HPDE6-E6E7 (cell line): Measurements from ENCODE around the gene SNX32.
"Not testable (repeated sequence)": the region's sequence is repeated elsewhere in the genome, so short reads cannot be mapped to it uniquely, and the experiment has no call there.

Experiments
- DNase-seq: peaks from one replicate; pipeline ENCODE4 v3.0.0; 2011; ENCODE audit warnings: missing footprints; ENCODE audit errors: extremely low spot score

Gene SNX32

DNA sequence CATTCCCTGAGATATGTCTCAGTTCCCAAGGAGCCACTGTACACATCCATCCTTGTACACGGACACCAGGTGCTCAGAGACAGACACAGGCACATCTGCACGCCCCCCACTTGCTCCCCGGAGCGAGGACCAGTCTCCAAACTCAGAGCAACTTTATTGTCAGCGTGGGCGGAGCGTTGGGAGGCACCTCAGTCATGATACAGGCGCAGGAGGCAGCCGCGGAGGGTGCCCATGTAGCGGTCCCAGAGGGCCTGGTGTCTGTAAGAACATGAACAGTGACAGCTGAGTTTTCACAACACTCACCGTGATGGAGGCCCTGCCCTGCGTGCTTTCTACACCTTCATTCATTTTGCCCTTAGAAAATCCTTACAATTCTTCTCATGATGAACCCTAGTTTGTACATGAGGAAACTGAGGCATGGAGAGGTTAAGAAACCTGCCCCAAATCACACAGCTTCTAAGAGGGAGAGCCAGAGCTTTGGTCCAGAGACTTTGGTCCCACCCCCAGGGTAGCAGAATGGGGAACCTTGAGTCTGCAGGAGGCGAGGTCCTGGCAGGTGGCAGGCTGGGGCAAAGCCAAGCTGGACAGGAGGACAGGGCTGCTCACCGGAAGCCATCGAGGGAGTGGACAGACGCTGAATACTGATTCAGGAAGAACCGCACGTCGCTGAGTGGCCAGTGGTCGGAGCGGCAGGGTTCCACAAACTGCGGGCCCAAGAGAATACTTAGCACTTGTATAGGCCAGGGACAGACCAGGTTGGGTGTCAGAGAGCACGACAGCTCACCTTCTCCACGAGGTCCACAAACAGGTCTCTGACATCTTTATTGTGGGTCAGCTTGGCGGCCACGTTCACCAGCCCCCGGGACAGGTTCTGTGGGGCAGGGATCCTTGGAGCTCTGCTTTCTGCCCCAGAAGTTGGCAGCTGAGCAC lies 50.3 kb downstream of the SNX32 start:
- no peak for DNase-seq

DNA sequence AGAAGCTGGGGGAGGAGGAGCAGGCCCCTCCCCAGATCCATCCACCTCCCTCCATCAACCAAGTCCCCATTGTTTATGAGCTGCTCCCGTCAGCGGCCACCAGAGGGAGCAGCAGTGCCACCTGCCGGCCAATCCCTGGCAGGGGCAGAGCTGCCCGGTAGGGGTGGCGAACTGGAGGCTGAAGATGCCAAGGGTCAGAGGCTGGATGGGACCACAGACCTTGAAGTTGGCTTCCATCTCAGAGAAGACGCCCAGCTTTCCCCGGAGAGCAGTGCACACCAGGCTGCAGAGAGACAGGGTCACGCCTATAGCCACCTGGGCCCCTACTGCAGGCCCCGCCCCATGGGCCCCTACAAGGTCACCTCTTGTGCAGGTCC lies 50.9 kb downstream of the SNX32 start:
- peak; percentile 86 for DNase-seq

DNA sequence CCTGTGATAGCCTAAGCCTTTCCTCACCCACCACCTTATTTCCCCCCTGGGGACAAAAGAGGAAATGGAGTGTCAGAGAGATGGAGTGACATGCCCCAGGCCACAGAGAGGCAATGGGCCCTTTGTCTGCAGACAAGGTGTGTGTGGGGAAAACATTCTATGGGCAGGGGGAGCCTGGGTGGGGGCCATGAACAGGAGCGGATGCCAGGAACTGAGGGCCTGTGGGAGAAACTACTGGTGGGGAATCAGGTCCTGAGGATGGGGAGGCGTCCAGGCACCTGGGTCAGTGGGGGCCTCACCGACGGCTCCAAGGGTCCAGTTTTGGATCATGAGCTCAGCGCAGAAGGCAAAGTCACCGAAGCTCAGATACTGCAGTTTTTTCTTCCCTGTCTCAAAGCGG lies 51.5 kb downstream of the SNX32 start:
- DNase-seq, result no peak

DNA sequence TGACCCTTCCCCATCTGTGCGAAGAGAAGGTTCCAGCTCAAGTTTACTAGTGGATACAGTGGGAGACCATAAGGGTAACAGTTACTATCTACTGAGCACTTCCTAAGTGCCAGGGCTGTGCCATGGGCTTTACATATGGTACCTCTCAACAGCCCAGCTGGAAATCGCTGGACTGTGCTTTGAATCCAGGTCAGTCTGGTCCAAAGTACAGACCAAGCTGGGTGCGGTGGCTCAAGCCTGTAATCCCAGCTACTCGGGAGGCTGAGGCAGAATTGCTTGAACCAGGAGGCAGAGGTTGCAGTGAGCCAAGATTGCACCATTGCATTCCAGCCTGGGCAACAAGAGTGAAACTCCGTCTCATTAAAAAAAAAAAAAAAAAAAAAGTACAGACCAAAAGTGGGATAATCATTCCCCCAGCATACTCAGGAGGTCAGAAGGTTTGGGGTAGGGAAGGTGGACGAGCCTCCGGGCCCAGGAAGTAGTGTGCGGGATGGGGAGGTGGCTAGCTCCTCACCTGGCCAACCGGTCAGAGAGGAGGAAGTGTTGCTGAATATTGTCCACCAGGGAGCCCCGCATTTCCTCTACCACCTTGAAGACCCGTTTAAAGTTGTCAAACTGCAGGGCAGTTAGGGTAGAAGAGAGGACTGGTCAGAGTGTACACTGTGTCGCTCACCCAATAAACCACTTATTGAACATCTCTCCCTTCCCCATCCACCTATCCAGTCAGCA lies 52.2 kb downstream of the SNX32 start:
- DNase-seq, result no peak

DNA sequence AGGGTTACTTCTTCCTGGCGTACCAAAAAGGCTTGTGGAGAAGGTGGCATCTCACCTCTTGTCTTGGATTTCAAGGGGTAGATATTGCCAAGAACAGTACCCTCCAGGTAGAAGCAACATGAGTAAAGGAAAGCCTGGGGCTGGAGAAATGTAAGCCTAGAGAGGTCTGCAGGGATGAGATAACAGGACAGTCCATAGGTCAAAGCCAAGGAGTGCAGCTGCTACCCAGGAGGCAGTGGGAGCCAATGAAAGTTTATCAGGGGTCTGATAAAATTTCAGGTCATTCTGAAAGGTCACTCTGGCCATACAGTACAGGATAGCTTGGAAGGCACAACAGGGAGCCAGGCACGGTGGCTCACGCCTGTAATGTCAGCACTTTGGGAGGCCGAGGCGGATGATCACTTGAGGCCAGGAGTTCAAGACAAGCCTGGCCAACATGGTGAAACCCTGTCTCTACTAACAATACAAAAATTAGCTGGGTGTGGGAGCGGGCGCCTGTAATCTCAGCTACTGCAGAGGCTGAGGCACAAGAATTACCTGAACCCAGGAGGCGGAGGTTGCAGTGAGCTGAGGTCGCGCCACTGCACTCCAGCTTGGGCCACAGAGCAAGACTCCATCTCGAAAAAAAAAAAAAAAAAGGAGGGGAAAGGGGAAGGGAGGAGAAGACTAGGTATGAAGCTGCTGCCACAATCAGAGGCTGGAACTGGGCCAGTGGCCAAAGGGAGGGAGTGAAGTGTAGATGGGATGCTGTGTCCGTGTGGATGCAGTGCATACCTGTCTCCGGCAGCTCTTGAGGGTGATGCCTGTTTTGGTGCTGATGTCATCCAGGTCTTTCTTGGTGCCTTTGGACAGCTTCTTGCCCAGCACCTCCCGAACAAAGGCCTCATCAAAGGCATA lies 53.3 kb downstream of the SNX32 start:
- no peak for DNase-seq

DNA sequence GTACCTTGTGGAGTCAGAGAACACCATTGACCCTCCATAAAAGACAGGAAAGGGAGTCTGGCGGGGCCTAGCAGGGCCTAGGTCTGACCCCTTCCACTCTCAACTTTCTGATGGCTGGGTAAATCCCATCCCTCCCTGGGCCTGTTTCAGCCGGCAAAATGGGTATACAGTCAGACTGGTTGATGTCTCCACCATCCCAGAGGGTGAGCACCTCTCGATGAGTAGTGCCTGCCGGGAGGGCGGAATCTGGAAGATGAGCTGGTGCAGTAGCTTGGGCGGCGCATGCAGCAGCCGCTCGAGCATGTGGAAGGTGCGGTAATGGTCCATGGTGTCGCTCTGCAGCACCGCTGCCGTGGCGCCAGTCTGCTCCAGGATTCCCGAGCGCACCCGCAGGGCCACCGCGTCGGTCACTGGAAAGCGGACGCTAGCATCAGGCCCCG lies 54.0 kb downstream of the SNX32 start:
- DNase-seq, result no peak

DNA sequence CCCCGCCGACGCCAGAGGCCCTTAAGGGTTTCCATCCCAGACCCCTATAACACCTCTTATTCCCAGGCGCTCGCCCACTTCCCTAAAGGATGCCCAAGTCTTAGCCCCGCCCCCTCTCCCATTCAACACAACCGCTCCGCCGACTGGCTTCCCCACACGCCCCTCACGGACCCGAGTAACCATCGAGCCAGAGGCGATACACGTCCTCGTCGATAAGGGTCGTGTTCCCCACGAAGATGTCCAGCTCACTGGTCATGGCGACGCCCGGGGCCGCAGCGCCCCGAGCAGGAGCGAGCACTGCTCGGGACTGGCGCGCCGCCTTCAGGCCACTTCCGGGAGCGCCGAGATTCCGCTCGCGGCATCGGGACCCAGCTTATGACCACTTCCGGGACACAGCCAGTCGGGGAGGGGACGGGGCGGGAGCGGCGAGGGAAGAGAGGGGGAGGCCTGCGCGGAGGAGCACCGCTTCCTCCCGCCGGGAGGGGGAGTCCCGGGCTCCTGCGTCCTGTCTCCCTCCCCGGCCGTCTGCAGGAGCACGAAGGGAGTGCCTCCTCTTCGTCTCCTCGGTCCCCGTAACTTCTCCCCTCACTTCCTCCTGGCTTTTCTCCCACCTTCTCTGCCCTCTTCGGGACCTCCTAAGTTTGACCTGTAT lies 54.5 kb downstream of the SNX32 start, which contains the start of gene FIBP:
Gene FIBP (minus strand): TSS at position 309 of the 652 bp plus-strand sequence. CDS start 53 bp downstream, at position 256.
- peak; percentile 98 for DNase-seq

DNA sequence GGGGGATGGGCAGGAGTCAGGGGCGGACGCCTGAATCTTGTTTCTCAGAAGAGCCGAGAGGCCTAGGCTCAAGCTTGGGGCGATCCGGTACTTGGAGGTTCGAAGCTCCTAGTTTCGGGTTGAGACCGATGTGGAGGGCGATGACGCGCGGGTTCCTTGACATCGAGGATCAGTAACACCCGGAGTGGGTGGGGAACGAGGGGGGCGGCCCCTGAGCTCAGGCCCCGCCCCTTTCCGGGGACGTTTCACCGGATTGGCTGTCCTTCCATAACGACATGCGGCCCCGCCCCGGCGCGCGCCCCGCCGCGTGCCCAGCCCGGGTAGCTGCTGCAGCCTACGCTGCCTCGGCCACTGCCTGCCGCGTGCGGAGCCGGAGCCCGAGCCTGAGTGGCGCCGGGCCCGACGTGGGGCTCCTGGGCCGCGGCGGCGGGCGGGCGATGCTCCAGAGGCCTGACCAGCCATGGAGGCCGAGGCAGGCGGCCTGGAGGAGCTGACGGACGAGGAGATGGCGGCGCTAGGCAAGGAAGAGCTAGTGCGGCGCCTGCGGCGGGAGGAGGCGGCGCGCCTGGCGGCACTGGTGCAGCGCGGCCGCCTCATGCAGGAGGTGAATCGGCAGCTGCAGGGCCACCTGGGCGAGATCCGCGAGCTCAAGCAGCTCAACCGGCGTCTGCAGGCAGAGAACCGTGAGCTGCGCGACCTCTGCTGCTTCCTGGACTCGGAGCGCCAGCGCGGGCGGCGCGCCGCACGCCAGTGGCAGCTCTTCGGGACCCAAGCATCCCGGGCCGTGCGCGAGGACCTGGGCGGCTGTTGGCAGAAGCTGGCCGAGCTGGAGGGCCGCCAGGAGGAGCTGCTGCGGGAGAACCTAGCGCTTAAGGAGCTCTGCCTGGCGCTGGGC lies 56.8 kb downstream of the SNX32 start, which contains the start of gene CCDC85B:
Gene CCDC85B (plus strand): TSS at position 350 of the 895 bp plus-strand sequence. CDS start 111 bp downstream, at position 461.
- peak; percentile 81 for DNase-seq

DNA sequence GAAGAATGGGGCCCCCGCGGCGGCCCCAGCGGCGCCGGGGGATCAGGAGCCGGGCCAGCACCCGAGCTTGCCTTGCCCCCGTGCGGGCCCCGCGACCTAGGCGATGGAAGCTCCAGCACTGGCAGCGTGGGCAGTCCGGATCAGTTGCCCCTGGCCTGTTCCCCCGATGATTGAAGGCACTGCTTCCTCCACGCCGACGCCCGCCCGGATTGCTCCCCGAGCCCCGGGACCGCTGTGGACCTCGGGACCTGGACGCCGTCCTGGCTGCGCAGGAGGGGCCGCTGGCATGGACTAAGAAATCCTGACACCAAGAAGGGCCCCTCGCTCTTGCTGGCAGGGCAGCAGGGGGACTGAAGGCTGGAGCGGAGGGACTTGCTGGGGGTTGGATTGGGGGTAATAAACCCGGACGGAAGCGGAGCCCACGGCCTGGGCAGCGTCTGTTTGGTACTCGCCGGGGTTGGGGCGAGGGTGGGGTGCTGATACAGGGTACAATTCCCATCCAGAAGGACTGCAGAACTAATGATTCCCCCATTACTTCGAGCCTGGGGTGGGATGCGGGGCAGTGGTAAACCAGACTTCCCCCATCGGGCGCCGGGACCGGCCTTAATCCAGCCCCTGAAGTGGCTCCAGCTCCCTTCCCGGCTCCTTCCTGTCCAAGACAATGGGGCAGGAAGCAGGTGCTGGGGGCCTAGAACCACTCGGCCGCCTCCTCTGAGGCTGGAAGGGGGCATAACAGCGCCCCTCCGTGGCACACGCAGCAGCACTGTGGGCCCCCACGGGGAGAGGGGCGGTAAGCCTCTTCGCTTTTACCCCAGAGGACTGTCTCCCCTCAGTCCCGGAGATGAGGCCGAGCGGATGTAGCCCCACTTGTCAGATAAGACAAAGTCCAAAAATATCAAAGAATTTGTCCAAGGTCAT lies 57.7 kb downstream of the SNX32 start:
- DNase-seq, result no peak

DNA sequence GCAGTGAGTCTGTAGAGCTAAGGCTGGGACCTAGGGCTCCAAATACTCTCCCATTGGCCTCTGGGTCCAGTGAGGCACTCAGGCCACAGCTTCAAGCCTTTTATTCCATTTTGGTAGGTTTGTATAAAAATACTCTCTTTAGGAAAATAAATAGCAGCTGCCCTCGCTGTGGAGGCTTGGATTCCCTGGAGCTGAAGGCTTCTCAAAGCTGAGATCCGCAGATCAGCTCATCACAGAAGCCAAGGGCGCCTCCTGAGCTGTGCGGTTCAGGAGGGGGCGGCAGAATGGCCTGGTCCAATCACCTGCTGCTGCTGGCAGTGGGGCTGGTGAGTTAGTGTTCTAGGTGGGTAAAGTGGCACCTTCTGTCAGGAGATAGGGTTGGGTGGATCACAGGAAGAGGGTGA lies 58.4 kb downstream of the SNX32 start:
- DNase-seq, result not testable (repeated sequence)

DNA sequence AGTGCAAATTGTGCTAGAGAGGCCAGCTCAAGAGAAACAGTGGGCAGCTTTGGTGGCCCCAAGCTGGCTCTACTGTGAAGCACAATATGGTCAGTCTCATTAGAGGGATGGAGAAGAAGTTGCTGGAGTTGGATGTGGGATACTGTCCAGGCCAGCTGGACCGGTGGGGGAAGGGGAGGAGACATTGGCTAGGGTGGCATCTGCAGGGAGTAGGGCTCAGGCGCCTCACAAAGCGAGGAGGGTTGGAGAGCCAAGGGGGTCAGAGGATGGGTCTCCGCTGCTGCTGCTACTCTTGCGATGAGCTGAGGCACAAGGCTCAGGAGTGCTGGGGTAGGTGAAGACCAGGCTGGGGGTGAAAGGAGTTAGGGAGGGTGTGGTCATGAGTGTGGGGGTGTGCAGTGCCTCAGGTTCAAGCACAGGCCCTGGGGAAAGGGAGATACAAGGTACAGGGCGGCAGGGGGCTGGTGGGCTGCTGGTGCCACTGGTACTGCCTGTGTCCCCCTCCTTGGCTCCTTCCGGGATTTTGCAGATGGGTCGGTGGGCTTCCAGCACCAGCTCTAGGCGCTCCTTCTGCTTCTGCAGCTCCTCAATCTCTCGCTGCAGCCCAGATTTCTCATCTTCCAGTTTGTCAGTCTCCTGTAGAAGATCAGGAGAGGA lies 59.0 kb downstream of the SNX32 start:
- DNase-seq, result no peak

DNA sequence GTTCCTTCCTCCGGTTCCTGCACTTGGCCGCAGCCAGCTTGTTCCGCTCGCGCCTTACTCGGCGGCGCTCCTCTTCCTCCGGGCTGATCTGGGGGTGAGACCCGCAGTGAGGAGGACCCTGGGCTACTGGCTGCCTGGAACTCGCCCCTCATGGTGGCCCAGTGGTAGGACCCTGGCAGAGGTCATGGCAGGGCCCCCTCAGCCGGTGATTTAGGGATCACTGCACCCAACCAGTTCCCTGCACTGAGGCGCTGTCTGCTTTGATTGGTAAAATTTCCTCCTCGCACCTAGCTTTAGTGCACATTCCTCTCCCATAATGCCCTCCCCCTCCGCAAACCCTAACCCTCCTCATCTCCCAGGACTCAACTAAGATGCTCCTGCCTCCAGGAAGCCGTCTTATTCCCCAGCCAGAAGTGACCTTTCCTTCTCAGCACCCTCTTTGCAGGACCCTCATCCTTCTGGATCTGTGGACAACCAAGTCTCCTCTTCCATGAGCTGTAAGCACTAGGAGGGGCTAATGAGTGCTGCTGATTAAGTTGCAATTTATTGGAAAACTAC lies 60.4 kb downstream of the SNX32 start:
- no peak for DNase-seq

DNA sequence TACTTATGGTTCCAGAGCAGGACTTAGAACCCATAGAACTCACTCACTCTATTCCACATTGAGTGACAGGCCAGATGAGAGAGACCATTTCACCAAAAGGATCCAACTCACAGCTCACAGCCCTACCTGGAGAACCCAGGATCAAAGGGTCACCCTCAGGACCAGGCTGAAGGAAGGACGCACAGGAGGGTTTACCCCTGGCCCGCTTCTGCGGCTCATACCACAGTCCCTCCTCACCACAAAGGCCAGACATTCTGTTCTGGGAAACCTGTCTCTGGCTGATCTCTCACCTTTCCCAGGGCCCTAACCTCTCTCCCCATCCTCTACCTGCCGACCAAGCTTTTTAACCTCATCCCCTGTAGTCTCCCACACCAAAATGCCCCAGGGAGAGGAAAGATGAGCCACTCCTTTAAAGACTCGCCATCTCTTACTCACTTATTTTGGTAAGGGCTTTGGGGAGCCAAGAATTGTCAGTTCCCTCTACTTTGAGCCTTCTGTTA lies 61.8 kb downstream of the SNX32 start:
- DNase-seq, result no peak

DNA sequence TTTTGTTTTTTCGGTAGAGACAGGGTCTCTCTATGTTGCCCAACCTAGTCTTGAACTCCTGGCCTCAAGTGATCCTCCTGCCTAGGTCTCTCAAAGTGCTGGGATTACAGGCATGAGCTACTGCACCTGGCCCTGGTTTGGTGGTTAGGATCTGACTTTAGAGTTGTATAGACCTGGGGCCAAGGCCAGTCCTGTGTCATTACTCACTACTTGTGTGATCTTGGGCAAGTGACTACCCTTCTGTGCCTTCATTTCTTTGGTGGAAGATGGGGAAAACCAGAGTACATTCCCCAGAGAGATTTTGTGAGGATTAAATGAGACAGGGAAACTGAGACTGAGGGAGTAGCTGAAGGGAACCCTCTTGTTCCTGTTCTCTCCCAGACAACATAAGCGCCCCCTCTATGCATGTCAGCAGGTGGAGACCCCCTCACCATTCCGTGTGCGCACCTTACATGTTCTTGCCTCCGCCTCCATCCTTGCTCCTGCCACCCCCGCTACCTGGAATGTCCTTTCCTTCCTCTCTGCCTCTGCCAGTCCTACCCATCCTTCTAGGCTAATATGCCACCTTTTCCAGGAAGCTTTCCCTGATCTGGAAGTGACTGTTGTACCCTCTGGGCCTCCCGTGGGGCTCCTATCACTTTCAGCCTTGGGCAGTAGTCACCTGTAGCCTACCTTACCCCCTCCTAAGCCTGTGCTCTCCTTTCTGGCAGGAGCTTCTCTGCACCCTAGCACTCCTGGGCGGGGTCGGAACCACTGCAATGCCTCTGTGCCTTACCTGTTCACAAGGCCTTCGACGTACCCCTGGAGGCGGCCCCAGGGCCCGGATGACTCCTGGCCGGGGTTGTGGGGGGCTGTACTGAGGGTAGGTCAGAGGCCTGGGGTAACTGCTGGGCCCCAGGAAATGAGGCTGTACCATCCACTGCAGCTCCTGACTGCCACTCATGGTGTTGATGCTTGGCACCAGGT lies 62.6 kb downstream of the SNX32 start:
- no peak for DNase-seq

DNA sequence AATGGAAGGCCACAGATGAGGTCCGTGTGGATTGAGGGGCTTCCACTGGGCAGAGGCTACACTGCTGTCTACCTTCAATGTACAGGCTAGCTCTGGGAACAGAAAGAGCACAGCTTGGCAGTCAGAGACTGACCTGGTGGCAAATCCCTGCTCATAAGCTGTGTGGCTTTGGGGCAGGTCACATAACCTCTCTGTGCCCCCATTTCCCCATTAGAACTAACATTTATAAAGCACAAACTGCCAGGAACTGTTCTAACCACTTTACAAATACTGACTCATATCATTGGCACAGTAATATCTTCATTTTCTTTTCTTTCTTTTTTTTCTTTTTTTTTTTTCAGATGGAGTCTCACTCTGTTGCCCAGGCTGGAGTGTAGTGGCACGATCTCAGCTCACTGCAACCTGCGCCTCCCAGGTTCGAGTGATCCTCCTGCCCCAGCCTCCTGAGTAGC lies 63.3 kb downstream of the SNX32 start:
- DNase-seq, result no peak

DNA sequence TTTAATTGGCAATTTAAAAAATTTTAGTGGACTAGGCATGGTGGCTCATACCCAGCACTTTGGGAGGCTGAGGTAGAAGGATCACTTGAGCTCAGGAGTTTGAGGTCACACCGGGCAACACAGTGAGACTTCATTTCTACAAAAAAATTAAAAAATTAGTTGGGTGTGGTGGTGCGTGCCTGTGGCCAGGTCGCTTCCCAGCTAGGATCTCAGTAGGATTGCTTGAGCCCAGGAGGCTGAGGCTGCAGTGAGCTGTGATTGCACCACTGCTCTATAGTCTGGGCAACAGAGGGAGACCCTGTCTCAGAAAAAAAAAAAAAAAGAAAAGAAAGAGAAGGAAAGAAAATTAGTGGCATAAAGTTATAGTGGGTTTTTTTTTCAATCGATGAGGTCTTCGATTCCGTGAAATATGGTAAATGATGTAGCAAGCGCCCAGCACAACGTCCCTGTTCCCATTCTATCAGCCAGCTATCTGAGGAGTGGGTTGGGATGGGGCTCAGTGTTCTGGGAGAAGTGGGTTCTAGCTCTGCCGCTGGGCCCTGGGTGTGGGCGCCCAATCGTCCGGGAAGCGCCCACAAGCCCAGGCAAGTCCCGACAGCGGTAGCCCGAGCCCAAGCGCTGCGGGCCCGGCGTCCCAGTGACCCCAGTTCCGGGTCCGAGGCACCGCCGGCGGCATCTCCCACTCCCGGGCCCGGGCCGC lies 65.0 kb downstream of the SNX32 start:
- DNase-seq, result no peak
